CD4-positive, CD25-positive, alpha-beta regulatory T cell (primary cell): ENCODE results near the gene SHANK3. TPM values are rescaled to one million over a fixed set of nuclear protein-coding genes. Genes with fewer than 3 reads are reported as not detected.

Source experiments
- ATAC-seq, 2 donors: fragments of 150-1000 bp; cut with Tn5 transposase; one replicate each; pipeline ENCODE4 v1.10.0; 2021; ENCODE audit warnings: low read depth in 2 of 2, moderate number of reproducible peaks in 2 of 2, moderate library complexity in 1 of 2
- DNase-seq, 3 donors: peaks; one replicate each; pipeline versions ENCODE4 v3.0.0 to v3.0.0-alpha.2; 2012 to 2022; ENCODE audit warnings: mixed read lengths in 1 of 3
- H3K27ac ChIP-seq: one replicate; pipeline ENCODE4 v1.7.0; 2013; ENCODE audit warnings: mild to moderate bottlenecking, low read length; ENCODE audit not compliant: insufficient read depth, poor library complexity, severe bottlenecking
- H3K27me3 ChIP-seq: one replicate; pipeline ENCODE4 v1.7.0; 2013; ENCODE audit warnings: low read length; ENCODE audit not compliant: control insufficient read depth, insufficient read depth
- H3K36me3 ChIP-seq: one replicate; pipeline ENCODE4 v1.7.0; 2013; ENCODE audit warnings: mild to moderate bottlenecking, low read length, moderate library complexity; ENCODE audit not compliant: control insufficient read depth, insufficient read depth
- H3K4me1 ChIP-seq: 2 replicates; pipeline ENCODE4 v1.7.0; 2013; ENCODE audit warnings: mild to moderate bottlenecking, low read length; ENCODE audit not compliant: insufficient read depth, control insufficient read depth, poor library complexity, severe bottlenecking
- H3K4me3 ChIP-seq: one replicate; pipeline ENCODE4 v1.7.0; 2013; ENCODE audit warnings: low read depth, mild to moderate bottlenecking, low read length, moderate library complexity
- H3K9me3 ChIP-seq, 2 experiments: 1 replicate in 1 of 2; 2 replicates in 1 of 2; pipeline ENCODE4 v1.7.0; 2013; ENCODE audit warnings: low read length in 2 of 2, mild to moderate bottlenecking in 1 of 2, moderate library complexity in 1 of 2; ENCODE audit not compliant: control insufficient read depth in 2 of 2
- H3K27ac Mint-ChIP-seq, 3 donors: one replicate each; pipeline ENCODE4 v1.8.0; 2020 to 2022; ENCODE audit warnings: mild to moderate bottlenecking in 3 of 3, mixed read lengths in 3 of 3, moderate library complexity in 2 of 3
- H3K27me3 Mint-ChIP-seq: one replicate; pipeline ENCODE4 v1.8.0; 2022; ENCODE audit warnings: mild to moderate bottlenecking, mixed read lengths
- H3K36me3 Mint-ChIP-seq: one replicate; pipeline ENCODE4 v1.8.0; 2020; ENCODE audit warnings: mixed read lengths
- H3K4me1 Mint-ChIP-seq, 4 donors: one replicate each; pipeline ENCODE4 v1.8.0; 2020 to 2022; ENCODE audit warnings: mixed read lengths in 4 of 4, mild to moderate bottlenecking in 1 of 4
- H3K4me3 Mint-ChIP-seq, 4 donors: one replicate each; pipeline ENCODE4 v1.8.0; 2020 to 2022; ENCODE audit warnings: mild to moderate bottlenecking in 4 of 4, mixed read lengths in 4 of 4, moderate library complexity in 3 of 4
- H3K9me3 Mint-ChIP-seq, 7 donors: one replicate each; pipeline ENCODE4 v1.8.0; 2020 to 2022; ENCODE audit warnings: mixed read lengths in 7 of 7, mild to moderate bottlenecking in 3 of 7, moderate library complexity in 2 of 7
- polyA plus RNA-seq, 4 donors: library from polyadenylated mRNA; unstranded; fragments of 300-500 nt; fragmentation: Illumina TruSeq; gene quantifications; one replicate each; pipeline ENCODE4 v1.2.3, GENCODE V29; 2021
- total RNA-seq: library from RNA; stranded (reverse); gene quantifications from one replicate; pipeline ENCODE4 v1.2.3, GENCODE V29; 2022

Gene SHANK3
- total and polyA plus RNA-seq, 5 donors from 2014 or later, result 0.67 TPM; not detected in 4

DNA sequence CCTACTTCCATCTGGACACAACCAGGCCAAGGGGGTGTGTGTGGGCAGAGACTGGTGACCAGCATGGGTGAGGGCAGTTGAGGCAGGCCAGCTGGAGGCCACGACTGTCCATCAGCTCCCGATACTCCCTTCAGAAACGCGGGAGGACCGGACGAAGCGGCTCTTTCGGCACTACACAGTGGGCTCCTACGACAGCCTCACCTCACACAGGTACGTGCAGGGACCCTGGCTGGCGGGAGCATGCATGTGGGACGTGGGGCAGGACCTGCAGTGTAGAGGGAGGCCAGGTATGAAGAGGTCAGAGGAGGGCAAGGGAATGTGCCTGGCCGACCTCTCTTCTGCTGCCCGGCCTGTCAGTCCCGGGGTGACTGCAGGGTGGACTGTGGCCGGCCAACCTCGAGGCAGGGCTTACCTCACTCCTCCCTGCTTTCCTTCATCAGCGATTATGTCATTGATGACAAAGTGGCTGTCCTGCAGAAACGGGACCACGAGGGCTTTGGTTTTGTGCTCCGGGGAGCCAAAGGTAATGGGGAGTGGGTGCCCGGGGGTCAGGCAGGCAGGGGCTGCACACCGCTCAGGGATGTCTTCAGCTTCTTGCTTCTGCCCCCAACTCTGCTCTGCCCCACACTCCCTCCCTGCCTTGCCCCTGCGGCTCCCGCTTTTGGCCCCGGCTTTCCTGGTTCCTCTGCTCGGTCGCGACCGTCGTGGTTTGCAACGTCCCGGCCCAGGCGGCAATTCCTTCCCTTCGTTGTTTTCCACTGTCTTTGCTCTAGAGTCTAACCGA, 31.3 kb downstream of the SHANK3 start:
- Histone ChIP-seq H3K36me3 (no peaks in the 10 kb centered on the region), H3K27me3 (no peaks in the 10 kb centered on the region), H3K27ac (no peak overlapping the region), H3K4me1 (peaks cover 3% of the 10 kb centered on the region), H3K4me3 (no peak overlapping the region), H3K9me3 (no peaks in the 10 kb centered on the region)
- DNase-seq (no peak), ATAC-seq (no peak)
- H3K27me3 Mint-ChIP-seq, result no peaks in the 10 kb centered on the region
- no peaks in the 10 kb centered on the region for H3K9me3 Mint-ChIP-seq
- H3K4me3 Mint-ChIP-seq, result no peak overlapping the region
- H3K36me3 Mint-ChIP-seq, result no peaks in the 10 kb centered on the region
- no peak overlapping the region for H3K27ac Mint-ChIP-seq
- H3K4me1 Mint-ChIP-seq, result peaks cover 0 to 13% (median 11%) of the 10 kb centered on the region in 4 donors

DNA sequence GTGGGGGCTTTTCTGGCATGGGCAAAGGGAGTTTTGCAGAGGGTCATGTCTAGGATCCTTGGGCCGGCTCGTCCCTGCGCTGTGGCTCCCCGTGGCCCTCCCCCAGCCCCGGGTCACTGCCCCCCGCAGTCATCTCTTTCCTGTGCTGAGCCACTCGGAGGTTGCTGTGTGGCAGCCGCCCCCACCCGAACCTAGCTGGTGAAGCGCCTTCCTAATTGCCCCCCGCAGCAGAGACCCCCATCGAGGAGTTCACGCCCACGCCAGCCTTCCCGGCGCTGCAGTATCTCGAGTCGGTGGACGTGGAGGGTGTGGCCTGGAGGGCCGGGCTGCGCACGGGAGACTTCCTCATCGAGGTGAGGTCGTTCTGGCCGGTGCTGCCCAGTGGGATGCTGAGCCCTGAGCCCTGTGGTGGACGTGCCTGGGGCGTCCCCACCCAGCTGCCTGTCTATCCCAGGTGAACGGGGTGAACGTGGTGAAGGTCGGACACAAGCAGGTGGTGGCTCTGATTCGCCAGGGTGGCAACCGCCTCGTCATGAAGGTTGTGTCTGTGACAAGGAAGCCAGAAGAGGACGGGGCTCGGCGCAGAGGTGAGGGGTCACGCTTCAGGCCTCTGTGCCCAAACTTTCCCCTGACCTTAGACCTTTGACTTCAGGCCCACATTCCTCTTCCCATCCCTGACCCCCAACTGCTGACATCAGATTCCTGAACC, 32.0 kb downstream of the SHANK3 start:
- no peak overlapping the region for H3K27ac Mint-ChIP-seq
- no peak for ATAC-seq
- no peak for DNase-seq

GRCh38 chr22:50705219-50705691, 32.6 kb downstream of the SHANK3 start:
- no peak overlapping the region for H3K27ac Mint-ChIP-seq
- no peaks in the 10 kb centered on the region for H3K9me3 Mint-ChIP-seq
- no peak overlapping the region for H3K4me3 Mint-ChIP-seq
- no peak overlapping the region for H3K27ac ChIP-seq
- no peak overlapping the region for H3K4me3 ChIP-seq
- no peaks in the 10 kb centered on the region for H3K9me3 ChIP-seq
- no peaks in the 10 kb centered on the region for H3K27me3 Mint-ChIP-seq
- H3K4me1 ChIP-seq, result peaks cover 3% of the 10 kb centered on the region
- DNase-seq (no peak), ATAC-seq (no peak)
- no peaks in the 10 kb centered on the region for H3K27me3 ChIP-seq
- peaks cover 0 to 13% (median 11%) of the 10 kb centered on the region in 4 donors for H3K4me1 Mint-ChIP-seq
- H3K36me3 Mint-ChIP-seq, result no peaks in the 10 kb centered on the region
- no peaks in the 10 kb centered on the region for H3K36me3 ChIP-seq

More for the DNA sequence above, 32.0 kb downstream of the SHANK3 start:
- Histone ChIP-seq H3K9me3 (no peaks in the 10 kb centered on the region), H3K4me3 (no peak overlapping the region), H3K27ac (no peak overlapping the region), H3K27me3 (no peaks in the 10 kb centered on the region), H3K36me3 (no peaks in the 10 kb centered on the region), H3K4me1 (peaks cover 3% of the 10 kb centered on the region)
- H3K27me3 Mint-ChIP-seq, result no peaks in the 10 kb centered on the region
- no peaks in the 10 kb centered on the region for H3K9me3 Mint-ChIP-seq
- no peak overlapping the region for H3K4me3 Mint-ChIP-seq
- H3K4me1 Mint-ChIP-seq, result peaks cover 0 to 13% (median 11%) of the 10 kb centered on the region in 4 donors
- no peaks in the 10 kb centered on the region for H3K36me3 Mint-ChIP-seq

- DNase-seq, result no peak
- peaks cover 3% of the 10 kb centered on the region for H3K4me1 ChIP-seq
- H3K27me3 ChIP-seq, result no peaks in the 10 kb centered on the region
- ATAC-seq, result no peak
- Mint-ChIP-seq H3K9me3 (peaks cover 0 to 3% (median 0%) of the 10 kb centered on the region in 7 donors), H3K27ac (no peak overlapping the region), H3K27me3 (no peaks in the 10 kb centered on the region), H3K4me1 (peaks cover 0 to 13% (median 11%) of the 10 kb centered on the region in 4 donors), H3K4me3 (no peak overlapping the region), H3K36me3 (no peaks in the 10 kb centered on the region)
- no peaks in the 10 kb centered on the region for H3K9me3 ChIP-seq
- no peak overlapping the region for H3K27ac ChIP-seq
- H3K36me3 ChIP-seq, result no peaks in the 10 kb centered on the region
- no peak overlapping the region for H3K4me3 ChIP-seq
Observed at GRCh38 chr22:50705851-50706351, 33.3 kb downstream of the SHANK3 start.

GRCh38 chr22:50706481-50707125, 34.0 kb downstream of the SHANK3 start:
- Histone ChIP-seq H3K27me3 (no peaks in the 10 kb centered on the region), H3K27ac (no peak overlapping the region), H3K36me3 (no peaks in the 10 kb centered on the region), H3K9me3 (no peaks in the 10 kb centered on the region), H3K4me1 (peaks cover 3% of the 10 kb centered on the region), H3K4me3 (no peak overlapping the region)
- DNase-seq, result no peak
- no peak for ATAC-seq
- H3K36me3 Mint-ChIP-seq, result no peaks in the 10 kb centered on the region
- H3K27ac Mint-ChIP-seq, result no peak overlapping the region
- peaks cover 0 to 13% (median 11%) of the 10 kb centered on the region in 4 donors for H3K4me1 Mint-ChIP-seq
- H3K9me3 Mint-ChIP-seq, result peaks cover 0 to 3% (median 0%) of the 10 kb centered on the region in 7 donors
- no peak overlapping the region for H3K4me3 Mint-ChIP-seq
- H3K27me3 Mint-ChIP-seq, result no peaks in the 10 kb centered on the region

DNA sequence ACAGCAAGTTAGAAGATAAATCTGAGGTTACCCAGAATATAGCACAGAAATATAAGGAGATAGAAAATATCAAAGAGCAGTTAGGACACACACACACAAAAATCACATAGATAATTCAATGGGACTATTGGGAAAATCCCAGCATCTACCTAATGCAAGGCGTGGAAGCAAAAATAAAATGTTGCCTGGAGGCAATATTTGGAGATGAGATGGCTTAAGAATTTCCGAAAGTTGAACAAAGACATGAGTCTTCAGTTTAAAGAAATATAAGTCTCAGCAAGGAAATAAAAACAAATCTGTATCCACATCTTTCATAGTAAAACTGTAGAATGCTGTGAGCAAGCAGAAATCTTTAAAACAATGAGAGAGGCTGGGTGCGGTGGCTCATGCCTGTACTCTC, 35.9 kb downstream of the SHANK3 start:
- Histone ChIP-seq H3K4me3 (no peak overlapping the region), H3K36me3 (no peaks in the 10 kb centered on the region), H3K4me1 (no peaks in the 10 kb centered on the region), H3K27ac (no peak overlapping the region), H3K27me3 (no peaks in the 10 kb centered on the region), H3K9me3 (no peaks in the 10 kb centered on the region)
- no peaks in the 10 kb centered on the region for H3K36me3 Mint-ChIP-seq
- peaks cover 0 to 3% (median 0%) of the 10 kb centered on the region in 7 donors for H3K9me3 Mint-ChIP-seq
- DNase-seq, result no peak
- no peaks in the 10 kb centered on the region for H3K4me1 Mint-ChIP-seq
- H3K27ac Mint-ChIP-seq, result no peak overlapping the region
- ATAC-seq, result no peak
- H3K27me3 Mint-ChIP-seq, result no peaks in the 10 kb centered on the region
- H3K4me3 Mint-ChIP-seq, result no peak overlapping the region

DNA sequence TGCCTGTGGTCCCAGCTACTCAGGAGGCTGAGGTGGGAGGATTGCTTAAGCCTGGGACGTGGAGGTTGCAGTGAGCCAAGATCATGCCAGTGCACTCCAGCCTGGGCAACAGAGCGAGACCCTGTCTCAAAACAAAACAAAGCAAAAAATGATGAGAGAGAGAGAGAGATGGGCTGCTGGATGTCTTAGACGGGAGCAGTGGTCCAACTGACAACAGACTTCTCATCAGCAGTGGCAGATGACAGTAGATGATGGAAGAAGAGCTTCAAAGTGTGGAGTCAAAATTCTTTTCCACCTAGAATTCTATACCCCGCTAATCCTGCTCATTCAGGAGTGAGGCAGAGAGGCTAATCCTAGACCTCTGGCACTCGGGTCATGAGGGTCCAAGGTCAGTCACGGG, 36.4 kb downstream of the SHANK3 start:
- Mint-ChIP-seq H3K27me3 (no peaks in the 10 kb centered on the region), H3K27ac (no peak overlapping the region), H3K4me3 (peak overlapping the region in 1 of 4 donors; percentile 69), H3K36me3 (no peaks in the 10 kb centered on the region), H3K9me3 (peaks cover 0 to 3% (median 0%) of the 10 kb centered on the region in 7 donors), H3K4me1 (no peaks in the 10 kb centered on the region)
- Histone ChIP-seq H3K9me3 (no peaks in the 10 kb centered on the region), H3K4me1 (no peaks in the 10 kb centered on the region), H3K4me3 (no peak overlapping the region), H3K27me3 (no peaks in the 10 kb centered on the region), H3K27ac (no peak overlapping the region), H3K36me3 (no peaks in the 10 kb centered on the region)
- no peak for DNase-seq
- ATAC-seq, result no peak
